ENCODE measurements around the gene SCRT2.

SCRT2 gene

GRCh38 chr20:618980-619379 lies 56.6 kb downstream of the SCRT2 start:
- TF ChIP-seq EZH2 (IDR thresholded peaks at IDR 0.05; ENCODE audit: borderline replicate concordance, low read depth, low read length, severe bottlenecking) = no peak
- TF ChIP-seq, protein P1, sequence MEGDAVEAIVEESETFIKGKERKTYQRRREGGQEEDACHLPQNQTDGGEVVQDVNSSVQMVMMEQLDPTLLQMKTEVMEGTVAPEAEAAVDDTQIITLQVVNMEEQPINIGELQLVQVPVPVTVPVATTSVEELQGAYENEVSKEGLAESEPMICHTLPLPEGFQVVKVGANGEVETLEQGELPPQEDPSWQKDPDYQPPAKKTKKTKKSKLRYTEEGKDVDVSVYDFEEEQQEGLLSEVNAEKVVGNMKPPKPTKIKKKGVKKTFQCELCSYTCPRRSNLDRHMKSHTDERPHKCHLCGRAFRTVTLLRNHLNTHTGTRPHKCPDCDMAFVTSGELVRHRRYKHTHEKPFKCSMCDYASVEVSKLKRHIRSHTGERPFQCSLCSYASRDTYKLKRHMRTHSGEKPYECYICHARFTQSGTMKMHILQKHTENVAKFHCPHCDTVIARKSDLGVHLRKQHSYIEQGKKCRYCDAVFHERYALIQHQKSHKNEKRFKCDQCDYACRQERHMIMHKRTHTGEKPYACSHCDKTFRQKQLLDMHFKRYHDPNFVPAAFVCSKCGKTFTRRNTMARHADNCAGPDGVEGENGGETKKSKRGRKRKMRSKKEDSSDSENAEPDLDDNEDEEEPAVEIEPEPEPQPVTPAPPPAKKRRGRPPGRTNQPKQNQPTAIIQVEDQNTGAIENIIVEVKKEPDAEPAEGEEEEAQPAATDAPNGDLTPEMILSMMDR (IDR thresholded peaks at IDR 0.05; ENCODE audit: borderline replicate concordance, extremely low read depth, low read length, poor library complexity, severe bottlenecking) = no peak
- no peak for ATAC-seq (ENCODE audit: insufficient read depth, low read depth)

GRCh38 chr20:617934-618690 lies 57.5 kb downstream of the SCRT2 start:
- Histone ChIP-seq H3K36me3 (ENCODE audit: insufficient read depth, low read length) (no peaks in the 10 kb centered on the region), H3K79me2 (ENCODE audit: insufficient read depth, low read length) (no peaks in the 10 kb centered on the region), H3K27me3 (ENCODE audit: insufficient read depth, low read length, poor library complexity) (peaks cover 24% of the 10 kb centered on the region), H3K9me3 (ENCODE audit: insufficient read depth, low read length, severe bottlenecking) (no peaks in the 10 kb centered on the region), H3K4me3 (ENCODE audit: low read depth in 1 of 2, low read length in 2 of 2) (no peak overlapping the region), H3K4me1 (ENCODE audit: insufficient read depth, low read length) (no peaks in the 10 kb centered on the region), H2AFZ (ENCODE audit: low read depth, low read length) (no peak overlapping the region), H3K4me2 (ENCODE audit: insufficient read depth, low read length) (no peak overlapping the region), H3K27ac (ENCODE audit: low read length) (no peak overlapping the region), H4K20me1 (ENCODE audit: insufficient read depth, low read length) (no peaks in the 10 kb centered on the region), H3K9ac (ENCODE audit: low read depth, low read length) (no peak overlapping the region)
- DNase-seq (no peak), ATAC-seq (ENCODE audit: insufficient read depth, low read depth) (no peak)
- no peak for TF ChIP-seq EZH2 (IDR thresholded peaks at IDR 0.05; ENCODE audit: borderline replicate concordance, low read depth, low read length, severe bottlenecking)
- TF ChIP-seq, protein P1 (IDR thresholded peaks at IDR 0.05; ENCODE audit: borderline replicate concordance, extremely low read depth, low read length, poor library complexity, severe bottlenecking) = no peak

More at GRCh38 chr20:618980-619379, 56.6 kb downstream of the SCRT2 start:
- Histone ChIP-seq H3K27me3 (ENCODE audit: insufficient read depth, low read length, poor library complexity) (peaks cover 23% of the 10 kb centered on the region), H3K36me3 (ENCODE audit: insufficient read depth, low read length) (no peaks in the 10 kb centered on the region), H3K9ac (ENCODE audit: low read depth, low read length) (no peak overlapping the region), H3K27ac (ENCODE audit: low read length) (no peak overlapping the region), H3K79me2 (ENCODE audit: insufficient read depth, low read length) (no peaks in the 10 kb centered on the region), H3K4me1 (ENCODE audit: insufficient read depth, low read length) (no peaks in the 10 kb centered on the region), H2AFZ (ENCODE audit: low read depth, low read length) (no peak overlapping the region), H3K4me3 (ENCODE audit: low read depth in 1 of 2, low read length in 2 of 2) (no peak overlapping the region), H4K20me1 (ENCODE audit: insufficient read depth, low read length) (no peaks in the 10 kb centered on the region), H3K9me3 (ENCODE audit: insufficient read depth, low read length, severe bottlenecking) (no peaks in the 10 kb centered on the region), H3K4me2 (ENCODE audit: insufficient read depth, low read length) (no peak overlapping the region)
- no peak for DNase-seq

- Histone ChIP-seq H2AFZ (ENCODE audit: low read depth, low read length) (no peak overlapping the region), H3K27me3 (ENCODE audit: insufficient read depth, low read length, poor library complexity) (peaks cover 35% of the 10 kb centered on the region), H3K9ac (ENCODE audit: low read depth, low read length) (no peak overlapping the region), H3K9me3 (ENCODE audit: insufficient read depth, low read length, severe bottlenecking) (no peaks in the 10 kb centered on the region), H3K27ac (ENCODE audit: low read length) (no peak overlapping the region), H4K20me1 (ENCODE audit: insufficient read depth, low read length) (no peaks in the 10 kb centered on the region; the same call in 1 of the 2 replicates), H3K4me2 (ENCODE audit: insufficient read depth, low read length) (no peak overlapping the region), H3K79me2 (ENCODE audit: insufficient read depth, low read length) (no peaks in the 10 kb centered on the region), H3K4me3 (ENCODE audit: low read depth in 1 of 2, low read length in 2 of 2) (no peak overlapping the region), H3K36me3 (ENCODE audit: insufficient read depth, low read length) (no peaks in the 10 kb centered on the region), H3K4me1 (ENCODE audit: insufficient read depth, low read length) (no peaks in the 10 kb centered on the region)
- DNase-seq (no peak), ATAC-seq (ENCODE audit: insufficient read depth, low read depth) (no peak)
- TF ChIP-seq, protein P1 (IDR thresholded peaks at IDR 0.05; ENCODE audit: borderline replicate concordance, extremely low read depth, low read length, poor library complexity, severe bottlenecking) = no peak
- TF ChIP-seq EZH2 (IDR thresholded peaks at IDR 0.05; ENCODE audit: borderline replicate concordance, low read depth, low read length, severe bottlenecking) = no peak
Observed at GRCh38 chr20:615514-615913, 60.1 kb downstream of the SCRT2 start.

Measured in DND-41 (cell line).